Amniotic epithelial cell (primary cell): ENCODE measurements around the gene LRMDA.
A peak's percentile ranks its signal among the peaks of the same experiment; 100 is the strongest.

Experiments
- DNase-seq: peaks from one replicate; pipeline ENCODE4 v3.0.0-alpha.2; 2010; ENCODE audit warnings: low read depth

The LRMDA gene

DNA sequence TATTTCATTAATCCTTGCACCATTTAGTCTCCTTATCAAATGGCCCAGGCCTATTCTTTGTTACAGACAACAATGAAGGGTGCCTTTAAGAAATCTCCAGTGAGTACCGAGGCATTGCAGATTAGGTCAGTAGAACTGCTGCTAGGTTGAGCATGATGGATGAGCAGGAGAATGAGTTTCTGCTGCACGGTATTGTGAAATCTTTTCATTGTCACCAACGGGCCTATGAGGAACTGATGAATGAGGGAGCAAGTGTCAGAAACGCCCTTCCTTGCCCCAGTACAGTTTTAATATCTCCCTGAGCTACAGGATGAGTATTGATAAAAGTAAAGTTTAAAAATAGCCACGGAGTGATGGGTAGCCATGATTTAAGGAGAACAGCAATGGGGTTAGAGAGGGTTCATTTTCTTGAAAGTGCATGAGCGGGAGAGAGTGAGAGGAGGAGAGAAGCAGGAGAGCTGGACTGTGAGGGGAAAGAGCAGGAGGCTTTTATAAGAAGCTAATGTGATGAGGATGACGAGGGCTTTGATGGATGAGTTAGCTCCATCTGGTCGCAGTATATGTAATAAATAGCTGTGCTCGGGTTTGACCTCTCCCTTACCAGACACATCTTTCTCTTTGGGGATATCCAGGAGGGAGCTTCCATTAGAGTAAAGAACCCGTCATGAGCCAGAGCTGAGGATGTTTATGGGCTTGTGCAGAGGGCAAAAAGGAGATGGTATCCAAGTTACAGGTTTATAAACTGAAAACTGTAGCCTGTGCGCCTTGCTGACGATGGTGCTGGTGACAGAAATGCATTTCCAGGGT lies 526.1 kb downstream of the LRMDA start:
- no peak for DNase-seq

DNA sequence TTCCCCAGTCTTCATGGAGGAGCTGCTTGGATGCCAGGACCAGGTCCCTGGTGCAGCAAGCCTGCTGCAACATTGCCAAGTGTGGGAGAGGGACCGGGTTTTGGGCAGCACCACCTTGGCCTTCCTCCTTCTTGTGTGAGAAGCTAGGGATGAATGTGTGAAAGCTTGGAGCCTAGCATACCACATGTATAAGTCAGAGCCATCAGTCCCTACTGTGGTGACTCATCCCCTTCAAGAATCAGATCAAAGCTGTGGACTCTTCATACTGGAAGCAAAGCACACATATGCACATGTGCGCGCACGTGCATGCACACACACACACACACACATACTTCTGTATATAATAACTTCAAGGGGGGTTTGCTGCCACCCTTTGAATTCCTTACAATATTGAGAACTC lies 527.8 kb downstream of the LRMDA start:
- DNase-seq = peak; percentile 62

DNA sequence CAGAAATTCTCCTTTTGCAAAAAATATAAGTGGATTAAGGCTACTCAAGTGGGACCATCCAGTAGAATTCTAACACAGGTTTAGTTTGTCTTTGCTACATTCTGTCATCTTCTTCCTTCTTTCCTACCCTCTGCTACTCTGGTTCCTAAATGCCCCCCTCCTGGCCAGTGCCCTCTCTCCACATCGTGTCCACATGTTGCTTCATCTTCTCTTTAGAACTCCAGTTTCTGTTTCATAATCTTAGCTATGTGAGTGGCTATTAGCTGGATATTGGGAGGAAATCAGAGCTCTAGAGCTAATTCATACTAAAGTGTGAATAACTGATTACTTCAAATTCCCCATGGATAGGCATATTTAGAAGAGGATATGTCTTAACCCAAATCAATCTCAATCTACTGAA lies 528.5 kb downstream of the LRMDA start:
- no peak for DNase-seq

DNA sequence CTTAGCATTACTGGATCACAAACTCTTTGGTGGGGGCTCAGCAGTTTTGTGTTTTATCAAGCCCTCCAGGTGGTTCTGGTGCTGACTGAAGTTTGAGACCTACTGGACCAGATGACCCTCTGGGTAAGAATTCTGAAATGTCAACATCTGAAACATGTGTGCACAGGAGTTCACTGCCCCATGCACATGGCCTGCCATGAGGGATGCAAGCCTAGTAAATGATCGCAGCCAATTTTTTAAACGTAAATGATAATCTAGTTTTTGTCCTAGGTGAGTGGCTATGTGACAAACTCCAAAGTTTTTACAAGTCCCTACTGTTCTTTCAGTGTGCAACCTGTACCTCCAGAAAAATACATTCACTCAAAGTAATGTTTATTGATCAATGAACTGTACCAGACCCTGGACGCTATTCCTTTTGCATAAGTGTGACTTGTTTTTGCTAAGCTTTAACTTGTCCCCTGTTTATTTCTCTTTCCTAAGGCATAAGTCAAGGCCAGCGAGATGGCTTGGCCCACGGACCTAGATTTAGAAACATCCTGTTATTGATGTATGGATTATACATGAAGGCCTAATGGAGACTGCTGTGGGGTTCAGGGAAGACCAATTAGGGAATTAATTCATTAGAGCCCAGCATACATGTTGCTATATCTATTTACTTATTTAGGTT lies 531.1 kb downstream of the LRMDA start:
- no peak for DNase-seq

DNA sequence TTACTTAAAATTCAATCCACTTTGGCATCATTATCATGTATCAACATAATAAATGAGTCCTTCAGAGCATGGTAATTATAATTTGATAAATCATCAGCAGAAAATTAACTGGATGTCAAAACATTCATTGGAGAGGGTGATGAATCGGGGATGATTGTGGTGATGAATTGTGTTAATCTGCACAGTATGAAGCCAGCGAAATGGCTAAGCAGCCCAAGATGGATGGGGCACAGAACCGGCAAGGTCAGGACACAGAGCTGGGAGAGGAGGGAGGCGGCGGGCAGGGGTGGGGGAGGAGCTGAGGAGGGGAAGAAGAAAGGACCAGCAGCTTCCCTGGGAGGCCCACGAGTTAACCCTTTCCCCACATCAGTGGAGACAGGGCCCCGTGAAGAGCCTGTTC lies 536.1 kb downstream of the LRMDA start:
- no peak for DNase-seq

DNA sequence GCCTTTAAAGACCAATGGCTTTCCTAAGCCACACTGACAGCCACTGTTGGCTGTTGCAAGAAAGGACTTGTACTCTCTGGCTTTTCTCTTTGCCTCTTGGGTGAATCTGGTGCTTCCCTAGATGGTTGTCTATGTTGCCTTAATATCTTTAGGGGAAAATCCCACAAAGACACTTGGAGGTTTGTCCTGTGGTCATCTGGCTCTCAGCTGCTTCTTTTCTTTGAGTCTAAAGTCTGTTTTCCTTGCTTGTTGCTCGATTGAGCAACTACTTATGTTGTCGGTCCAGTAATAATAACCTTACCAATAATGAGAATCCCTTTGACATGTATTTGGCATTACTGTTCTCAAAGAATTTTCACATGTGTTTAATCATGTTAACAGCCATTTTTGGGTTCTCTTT lies 537.6 kb downstream of the LRMDA start:
- DNase-seq = no peak

DNA sequence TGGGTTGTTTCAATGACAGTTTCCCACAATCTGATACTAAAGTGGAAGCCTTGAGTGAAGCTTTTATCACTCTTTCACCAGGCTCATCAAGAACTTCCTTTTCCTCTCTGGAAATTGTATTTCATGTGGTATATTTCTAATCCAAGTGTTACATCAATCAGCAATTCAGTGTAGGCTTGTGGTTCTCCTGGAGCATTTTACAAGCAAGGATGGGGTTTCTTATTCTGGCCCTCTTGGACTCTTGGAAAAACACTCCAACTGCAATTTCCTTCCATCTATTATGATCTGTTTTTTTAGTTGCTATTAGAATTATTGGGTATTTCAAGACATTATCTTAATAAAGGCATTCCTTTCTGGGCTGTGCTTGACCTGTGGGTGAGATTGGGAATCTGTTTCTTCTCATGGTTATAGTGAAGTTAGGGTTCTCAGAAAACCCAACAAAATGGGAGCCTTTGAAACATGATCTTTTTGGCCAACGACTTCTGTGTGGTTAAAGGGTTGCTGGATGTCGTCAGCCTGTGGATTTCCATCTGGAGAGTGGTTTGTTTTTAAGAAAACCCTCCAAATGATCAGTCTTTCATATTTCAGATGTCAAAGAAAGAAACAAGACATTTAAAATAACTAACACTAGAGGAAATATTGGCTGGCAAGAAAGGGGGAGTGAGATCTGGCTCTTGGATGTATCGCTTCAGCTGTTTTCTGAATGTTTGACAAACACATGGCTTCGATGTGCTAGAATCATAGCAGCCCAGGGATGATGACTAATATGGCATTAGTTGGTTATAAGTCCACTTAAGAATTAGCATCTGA lies 540.2 kb downstream of the LRMDA start:
- peak; percentile 65 for DNase-seq

DNA sequence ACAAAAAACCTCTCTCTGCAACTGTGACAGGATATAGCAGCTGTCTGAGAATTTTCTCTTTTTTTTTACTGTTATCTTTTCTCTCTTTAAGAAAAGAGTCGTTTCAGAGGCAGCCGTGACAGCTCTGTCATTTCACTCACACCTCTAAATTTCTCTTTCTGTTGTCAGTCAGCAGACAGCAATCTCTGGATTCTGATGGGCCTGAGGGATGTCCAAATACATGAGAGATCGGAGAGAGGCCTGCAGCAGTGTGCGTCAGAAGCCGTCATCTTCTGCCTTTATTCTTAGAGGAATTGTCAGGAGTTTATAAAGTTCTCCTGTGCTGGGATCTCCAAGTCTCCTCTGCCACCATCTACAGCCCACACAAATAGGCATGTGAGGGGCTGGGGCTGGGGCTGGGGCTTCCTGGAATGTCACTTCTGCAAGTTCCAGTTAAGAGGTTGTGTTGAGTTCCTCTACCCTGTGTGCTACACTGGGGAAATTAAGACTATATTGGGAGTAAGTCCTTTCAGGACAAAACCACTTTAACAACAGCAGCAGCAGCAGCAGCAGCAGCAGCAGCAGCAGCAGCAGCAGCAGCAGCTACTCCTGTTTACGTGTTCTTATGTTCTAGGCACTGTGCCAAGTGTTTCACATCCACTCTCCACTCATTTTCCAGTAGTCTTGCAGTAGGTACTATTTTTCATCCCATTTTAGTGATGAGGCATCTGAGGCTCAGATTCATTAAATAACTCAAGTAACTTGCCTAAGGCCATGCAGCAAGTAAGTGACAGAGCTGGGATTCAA lies 541.3 kb downstream of the LRMDA start:
- peak; percentile 89 for DNase-seq

DNA sequence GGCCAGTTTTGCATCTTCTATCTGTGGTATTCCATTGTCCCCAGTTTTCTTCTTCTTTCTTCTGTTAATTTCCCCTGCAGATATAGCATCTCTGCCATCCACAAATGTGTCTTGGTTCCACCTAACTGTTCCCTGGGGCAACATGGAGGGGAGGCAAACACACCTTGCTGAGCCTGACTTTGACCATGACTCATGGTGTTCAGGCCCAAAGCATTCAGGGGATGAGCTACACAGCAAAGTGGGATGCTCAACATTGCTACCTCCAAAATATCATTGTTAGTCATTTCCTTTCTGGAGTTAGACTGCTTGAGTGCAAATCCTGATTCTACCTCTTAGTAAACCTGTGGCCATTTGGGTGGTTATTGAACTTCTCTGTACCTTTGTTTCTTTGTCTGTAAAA lies 542.7 kb downstream of the LRMDA start:
- no peak for DNase-seq

DNA sequence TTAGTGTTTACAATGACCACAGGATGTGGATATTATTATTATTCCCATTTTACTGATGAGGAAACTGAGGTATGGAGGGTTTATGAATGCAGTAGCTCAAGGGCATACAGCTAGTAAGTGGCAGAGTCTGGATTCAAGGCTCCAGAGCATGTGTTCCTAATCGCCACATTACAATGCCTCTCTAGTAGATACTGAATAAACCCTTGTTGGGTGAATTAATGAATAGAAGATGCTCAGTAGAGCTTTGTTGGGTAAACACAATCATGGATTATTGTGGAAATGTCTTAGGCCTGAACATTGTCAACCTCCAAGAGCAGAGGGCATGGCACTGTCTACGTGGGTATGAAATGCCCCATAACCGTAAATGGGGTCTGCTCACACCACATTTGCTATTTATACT lies 545.3 kb downstream of the LRMDA start:
- DNase-seq = no peak

DNA sequence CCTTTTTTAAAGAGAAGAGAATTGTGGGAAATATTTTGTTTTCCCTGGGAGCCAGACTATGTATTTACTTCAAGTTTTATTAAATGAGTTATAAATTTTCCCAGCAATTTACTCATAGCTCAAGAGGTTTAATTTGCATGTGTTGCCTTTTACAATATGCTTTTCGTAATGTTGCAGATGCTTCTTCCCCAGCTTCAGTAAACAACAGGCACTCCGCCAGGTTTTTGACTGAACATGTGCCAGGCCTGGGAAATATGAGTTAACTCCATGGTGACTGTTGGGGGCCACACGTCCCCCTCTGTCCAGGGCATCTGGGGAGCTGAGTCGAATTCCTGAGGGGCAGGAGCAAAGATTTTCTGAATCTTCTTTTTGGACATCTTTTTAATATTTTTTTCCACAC lies 545.7 kb downstream of the LRMDA start:
- DNase-seq = no peak

DNA sequence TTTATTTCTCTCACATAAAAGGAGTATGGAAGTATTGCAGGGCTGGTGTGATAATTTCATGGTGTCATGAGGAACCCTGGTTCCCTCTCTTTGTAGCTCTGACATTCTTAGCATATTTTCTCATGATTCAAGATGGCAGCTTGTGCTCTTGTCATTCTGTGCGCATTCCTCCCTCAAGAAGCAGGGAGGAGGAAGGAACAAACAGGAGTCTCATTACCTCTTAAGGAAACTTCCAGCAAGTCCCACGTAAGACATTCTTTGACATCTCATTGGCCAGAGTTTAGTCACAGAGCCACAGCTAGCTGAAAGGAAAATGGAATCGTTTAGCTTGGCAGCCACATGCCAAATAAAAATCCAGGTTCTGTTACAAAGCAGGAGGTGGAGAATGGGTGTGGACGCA lies 546.8 kb downstream of the LRMDA start:
- peak; percentile 3 for DNase-seq

DNA sequence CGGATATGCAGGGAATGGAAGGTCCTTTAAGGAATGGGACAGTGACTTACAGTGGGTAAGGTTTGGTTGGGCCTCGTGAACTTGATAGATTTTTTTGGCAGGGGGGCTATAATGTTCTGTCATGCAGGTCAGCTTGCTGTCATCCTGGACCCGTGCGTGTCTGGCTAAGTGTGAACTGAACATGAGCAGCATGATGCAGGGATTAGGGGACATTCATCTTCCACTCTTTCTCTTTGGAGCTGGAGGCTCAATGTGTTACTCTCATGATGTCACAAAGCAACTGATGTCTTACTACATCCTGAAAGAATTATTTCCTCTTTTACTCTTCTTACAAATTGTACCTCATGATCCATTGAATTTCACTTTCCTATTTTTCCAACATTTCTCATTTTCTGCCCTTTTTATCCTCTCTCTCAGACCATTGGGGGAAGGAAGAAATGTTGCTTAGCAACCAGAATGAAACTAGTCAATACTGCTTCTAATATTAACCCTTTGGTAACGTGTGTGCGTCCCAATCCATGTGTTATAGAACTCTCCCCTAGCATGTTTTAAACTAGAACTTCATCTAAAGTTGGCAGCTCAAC lies 549.1 kb downstream of the LRMDA start:
- DNase-seq = no peak

DNA sequence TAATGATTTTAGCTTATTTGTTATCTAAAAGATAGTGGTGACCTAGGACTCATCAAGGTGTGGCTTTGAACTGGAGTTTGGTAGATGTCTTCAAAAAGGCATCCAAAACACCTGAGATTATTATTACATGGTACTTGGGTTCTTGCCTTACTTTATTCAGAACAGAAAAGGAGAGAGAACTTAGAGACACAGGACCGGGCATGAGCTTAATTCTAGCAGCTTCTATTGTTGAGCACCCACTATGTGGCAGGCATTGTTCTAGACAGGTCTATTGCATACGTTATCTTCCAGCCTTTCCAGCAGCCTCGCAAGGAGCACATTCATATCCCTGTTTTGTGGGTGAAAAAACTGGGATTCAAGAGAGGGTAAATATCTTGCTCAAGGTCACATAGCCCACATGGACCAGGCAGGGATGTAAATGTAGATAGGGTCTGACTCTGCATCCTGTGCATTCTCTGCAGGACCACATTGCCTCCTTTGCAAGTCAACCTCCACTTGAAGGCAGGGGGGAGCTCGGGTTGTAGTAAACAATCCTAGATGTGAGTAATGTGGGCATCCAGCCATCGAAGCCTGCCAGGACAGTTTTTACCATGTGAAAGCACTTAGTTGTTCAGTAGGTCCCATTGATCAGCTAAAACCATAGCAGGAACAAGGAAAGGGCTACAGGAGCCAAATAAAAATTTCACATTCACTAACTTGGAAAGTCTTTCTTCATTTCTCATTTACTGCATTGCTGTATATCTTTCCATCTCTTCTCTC lies 551.4 kb downstream of the LRMDA start:
- no peak for DNase-seq

DNA sequence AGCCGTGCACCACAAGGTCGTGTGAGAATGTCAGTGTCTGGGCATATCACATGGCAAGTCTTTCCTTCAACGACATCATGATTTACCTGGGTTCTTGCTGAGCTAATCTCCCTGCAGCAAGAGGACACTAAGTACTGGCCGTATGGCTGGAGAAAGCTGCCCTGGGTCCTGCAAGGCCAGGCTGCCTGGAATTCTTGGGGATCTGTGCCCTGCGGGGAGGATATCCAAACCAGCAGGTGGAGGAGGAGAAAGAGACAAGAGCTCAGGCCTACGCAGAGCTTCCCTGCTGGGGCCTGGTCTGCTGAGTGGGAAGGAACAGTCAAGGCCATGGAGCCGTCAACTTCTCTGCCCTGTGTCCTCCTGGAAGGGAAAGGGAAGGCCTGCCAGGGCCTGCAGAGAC lies 552.6 kb downstream of the LRMDA start:
- no peak for DNase-seq

DNA sequence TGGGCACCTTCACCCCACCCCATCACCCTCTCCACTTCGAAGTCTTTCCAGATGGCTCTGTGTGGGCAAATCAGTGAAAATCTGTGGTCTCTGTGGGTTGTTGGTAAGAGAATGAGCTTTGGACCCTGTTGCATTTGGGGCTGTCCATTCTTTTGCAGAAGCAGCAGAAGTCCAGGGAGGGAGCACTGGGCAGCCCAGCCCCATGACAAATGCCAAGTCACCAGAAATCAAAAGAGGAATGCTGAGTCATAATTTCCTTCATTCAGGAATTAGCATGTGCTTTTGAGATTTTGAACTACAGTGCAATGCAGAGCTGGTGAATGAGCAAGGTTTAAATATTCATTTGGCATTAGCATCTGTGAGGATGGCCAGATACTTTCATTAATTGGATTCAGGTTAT lies 556.2 kb downstream of the LRMDA start:
- peak; percentile 1 for DNase-seq

DNA sequence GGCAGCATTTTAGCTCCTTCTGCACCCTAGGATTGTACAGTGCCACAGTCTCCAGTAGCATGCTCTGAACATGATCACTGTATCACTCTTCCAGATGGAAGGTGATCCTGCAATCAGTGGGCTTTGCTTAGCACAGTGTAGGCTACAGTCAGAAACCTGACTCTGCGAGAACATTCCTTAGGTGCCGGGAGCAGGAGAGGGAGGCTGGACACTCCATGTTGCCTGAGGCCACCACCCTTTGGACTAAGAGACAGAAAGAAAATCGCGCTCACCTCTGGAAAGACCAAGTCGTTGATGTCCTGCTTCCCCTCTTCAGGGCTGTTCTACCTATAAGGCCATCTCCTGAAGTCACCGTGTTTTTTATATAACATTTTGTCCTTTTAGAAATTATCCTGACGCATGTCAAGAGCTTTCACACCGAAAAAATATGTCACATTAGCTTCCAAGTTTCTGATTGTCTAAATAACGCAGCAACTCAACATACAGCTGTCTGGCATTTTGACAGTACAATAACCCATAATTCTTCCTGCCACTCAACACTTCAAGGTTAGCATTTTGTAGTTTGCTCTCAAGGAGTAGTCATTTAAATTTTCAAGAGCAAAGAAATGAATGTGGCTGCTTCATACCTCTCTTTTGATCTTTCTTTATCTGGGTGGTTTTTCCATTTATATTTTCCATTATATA lies 563.1 kb downstream of the LRMDA start:
- DNase-seq = no peak

DNA sequence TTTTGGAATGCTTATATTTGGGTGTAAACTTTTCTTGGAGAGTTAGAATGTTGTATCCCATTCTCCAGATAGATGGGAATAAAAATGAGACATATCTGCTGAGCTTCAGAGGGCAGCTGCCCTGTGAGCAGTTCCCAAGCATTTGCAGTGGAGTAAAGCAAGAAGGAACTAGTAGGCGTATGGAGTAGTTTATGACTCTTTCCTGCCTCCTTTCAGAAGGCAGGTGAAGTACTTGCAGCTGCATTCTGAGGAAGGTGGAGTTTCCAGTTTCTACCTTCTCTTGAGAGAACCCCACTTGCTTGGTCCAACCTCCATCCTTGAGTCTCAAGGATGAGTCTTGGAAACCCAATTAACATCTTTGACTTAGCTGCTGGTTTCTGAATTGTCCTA lies 563.6 kb downstream of the LRMDA start:
- DNase-seq = no peak

DNA sequence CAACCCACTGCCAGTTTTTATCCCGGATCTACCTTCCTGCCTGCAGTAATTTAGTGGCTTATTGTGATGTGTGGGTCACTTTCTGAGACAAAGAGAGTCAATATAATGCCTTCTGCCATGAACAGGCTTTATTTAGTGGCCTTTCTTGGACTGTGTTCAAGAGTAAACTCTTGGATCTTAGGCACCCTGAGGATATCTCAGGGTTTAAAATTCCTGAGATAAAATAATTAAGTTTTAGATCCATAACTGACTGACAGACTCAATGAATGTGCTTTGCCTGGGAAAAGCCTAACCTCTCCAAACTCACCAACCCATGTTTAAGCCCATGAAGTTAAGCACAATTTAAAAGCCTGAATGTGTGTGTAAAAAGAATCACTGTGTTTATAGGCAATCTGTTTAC lies 564.3 kb downstream of the LRMDA start:
- DNase-seq = no peak

DNA sequence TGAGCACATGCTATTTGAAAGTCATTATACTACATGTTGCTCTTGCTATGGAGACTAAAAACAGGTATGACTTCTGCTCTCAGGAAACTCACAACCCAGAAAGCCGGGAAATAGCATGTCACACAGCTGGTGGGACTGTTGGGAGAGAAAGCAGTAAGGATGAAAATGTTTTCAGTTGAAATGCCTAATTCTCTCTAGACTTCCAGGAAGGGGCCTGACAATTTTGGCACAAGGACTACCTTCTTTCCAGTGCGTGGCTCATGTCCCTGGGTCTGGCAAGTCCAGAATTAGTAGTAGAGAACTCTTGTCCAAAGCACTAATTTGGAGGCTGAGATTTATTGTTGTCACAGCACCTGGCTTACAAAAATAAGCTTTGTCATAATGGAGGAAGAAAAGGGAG lies 567.6 kb downstream of the LRMDA start:
- no peak for DNase-seq
